Vagina (tissue), 2 donors: ENCODE results near the gene GSTK1.

Source experiments
- CTCF ChIP-seq, 3 experiments: fragments of 450-650 bp in 2 of 3; fragments of 200-600 bp in 1 of 3; sonication (generic) in 1 of 3; IDR thresholded peaks; one replicate each; pipeline ENCODE4 v1.5.1; 2017 to 2019; ENCODE audit warnings: antibody characterized with exemption in 3 of 3, mild to moderate bottlenecking in 2 of 3, moderate library complexity in 2 of 3
- POLR2A ChIP-seq, 2 donors: fragments of 450-650 bp; IDR thresholded peaks; one replicate each; pipeline ENCODE4 v1.6.1; 2017; ENCODE audit warnings: antibody characterized with exemption in 2 of 2, mild to moderate bottlenecking in 2 of 2, moderate library complexity in 2 of 2

- no peak for TF ChIP-seq POLR2A (IDR thresholded peaks at IDR 0.05)
- TF ChIP-seq CTCF (IDR thresholded peaks at IDR 0.05): no peak
These were observed 22.7 kb downstream of the GSTK1 start for GRCh38 chr7:143285806-143286521.
